HPDE6-E6E7 (cell line): ENCODE data around the gene RUFY2.

Source experiments
- DNase-seq: peaks from one replicate; pipeline ENCODE4 v3.0.0; 2011; ENCODE audit warnings: missing footprints; ENCODE audit errors: extremely low spot score

The RUFY2 gene

GRCh38 chr10:68364101-68364886 lies 42.8 kb downstream of the RUFY2 start:
- DNase-seq: no peak

GRCh38 chr10:68362590-68362989 lies 44.5 kb downstream of the RUFY2 start:
- no peak for DNase-seq

GRCh38 chr10:68359189-68359588 lies 47.9 kb downstream of the RUFY2 start:
- no peak for DNase-seq

- no peak for DNase-seq
These were observed 53.5 kb downstream of the RUFY2 start for GRCh38 chr10:68353537-68353936.

GRCh38 chr10:68348265-68348741 lies 58.8 kb downstream of the RUFY2 start:
- peak; percentile 33 for DNase-seq

GRCh38 chr10:68346774-68347173 lies 60.3 kb downstream of the RUFY2 start:
- DNase-seq: no peak

- no peak for DNase-seq
These were observed 61.5 kb downstream of the RUFY2 start for GRCh38 chr10:68345621-68346020.

GRCh38 chr10:68342909-68343516 lies 64.1 kb downstream of the RUFY2 start:
- DNase-seq: no peak

- DNase-seq: no peak
These were observed 66.6 kb downstream of the RUFY2 start for GRCh38 chr10:68340358-68341080.

GRCh38 chr10:68336754-68337351 lies 70.2 kb downstream of the RUFY2 start:
- DNase-seq: no peak

GRCh38 chr10:68334672-68335467 lies 72.2 kb downstream of the RUFY2 start:
- DNase-seq: no peak

GRCh38 chr10:68333440-68334431 lies 73.3 kb downstream of the RUFY2 start:
- DNase-seq: no peak

- no peak for DNase-seq
These were observed 74.0 kb downstream of the RUFY2 start for GRCh38 chr10:68333058-68333395.

GRCh38 chr10:68332259-68333057 lies 74.6 kb downstream of the RUFY2 start, which contains the start of gene PBLD:
TSS of gene PBLD (minus strand) at chr10:68332928. CDS start at chr10:68306844, 26,084 bp downstream.
- DNase-seq: peak; percentile 36

- DNase-seq: peak; percentile 87
These were observed 75.4 kb downstream of the RUFY2 start, which contains the start of gene HNRNPH3 for GRCh38 chr10:68331455-68332258. TSS of gene HNRNPH3 (plus strand) at chr10:68332064. CDS start at chr10:68337222, 5,158 bp downstream.

GRCh38 chr10:68330852-68331454 lies 76.1 kb downstream of the RUFY2 start:
- no peak for DNase-seq

- DNase-seq: no peak
These were observed 77.6 kb downstream of the RUFY2 start for GRCh38 chr10:68329506-68329861.
